Ectodermal cell (in vitro differentiated cells): ENCODE data around the gene ZNF511.

Experiments
- H3K27ac ChIP-seq: 2 replicates; pipeline ENCODE4 v1.7.0; 2013; ENCODE audit warnings: mild to moderate bottlenecking, low read depth, low read length; ENCODE audit not compliant: insufficient read depth, poor library complexity, severe bottlenecking
- H3K27me3 ChIP-seq: 2 replicates; pipeline ENCODE4 v1.7.0; 2013; ENCODE audit warnings: mild to moderate bottlenecking, low read length; ENCODE audit not compliant: insufficient read depth, control insufficient read depth, poor library complexity, severe bottlenecking
- H3K36me3 ChIP-seq: one replicate; pipeline ENCODE4 v1.7.0; 2013; ENCODE audit warnings: low read length; ENCODE audit not compliant: control insufficient read depth, insufficient read depth
- H3K4me1 ChIP-seq: one replicate; pipeline ENCODE4 v1.7.0; 2013; ENCODE audit warnings: low read length; ENCODE audit not compliant: control insufficient read depth, insufficient read depth
- H3K4me3 ChIP-seq: 2 replicates; pipeline ENCODE4 v1.7.0; 2013; ENCODE audit warnings: low read depth, low read length, control low read depth; ENCODE audit not compliant: insufficient read depth
- H3K9me3 ChIP-seq: 2 replicates; pipeline ENCODE4 v1.7.0; 2013; ENCODE audit warnings: mild to moderate bottlenecking, low read length, moderate library complexity; ENCODE audit not compliant: control insufficient read depth
- WGBS, 2 experiments: methylation state at CpG; one replicate each; pipeline ENCODE4 v1.1.7; 2013; ENCODE audit warnings: missing lambda C conversion rate in 2 of 2; 5-methylcytosine and 5-hydroxymethylcytosine counted together

Gene ZNF511

DNA sequence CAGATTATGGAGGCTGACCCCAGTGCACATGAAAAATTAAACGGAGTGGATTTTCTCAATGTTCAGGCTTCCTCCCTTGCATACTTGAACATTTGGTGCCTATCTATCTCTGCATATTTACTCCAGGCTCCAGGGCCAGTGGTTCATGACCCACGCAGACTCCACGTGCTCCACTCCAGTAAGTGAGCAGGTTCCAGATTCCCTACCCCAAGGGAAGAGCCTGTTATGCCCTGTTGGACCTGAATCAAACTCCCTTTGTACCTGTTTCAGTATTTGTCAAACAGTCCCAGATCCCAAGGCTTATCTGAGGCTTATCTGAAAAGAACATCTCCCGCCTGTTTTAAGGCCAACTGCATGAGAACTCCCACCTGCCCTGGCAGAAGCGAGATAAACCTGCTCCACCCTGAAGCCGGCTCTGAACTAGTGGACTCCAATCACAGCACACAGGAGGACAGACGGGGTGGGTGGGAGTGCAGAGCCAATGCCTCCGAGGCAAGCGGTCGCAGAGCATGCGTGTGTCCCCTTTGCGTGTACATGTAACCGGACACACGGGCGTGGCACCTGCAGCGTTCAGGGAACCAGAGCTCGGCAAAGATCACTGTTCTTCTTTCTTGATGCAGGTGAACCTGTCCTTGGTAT is 51.4 kb downstream of the ZNF511 start:
- Histone ChIP-seq H3K27ac (no peak overlapping the region), H3K36me3 (peaks cover 15% of the 10 kb centered on the region), H3K9me3 (no peaks in the 10 kb centered on the region), H3K4me3 (no peak overlapping the region), H3K27me3 (peaks cover 8% of the 10 kb centered on the region), H3K4me1 (peaks cover 8% of the 10 kb centered on the region)
- 91 to 94% methylated on average over 17 of the region's 17 CpGs for WGBS, 2 experiments

DNA sequence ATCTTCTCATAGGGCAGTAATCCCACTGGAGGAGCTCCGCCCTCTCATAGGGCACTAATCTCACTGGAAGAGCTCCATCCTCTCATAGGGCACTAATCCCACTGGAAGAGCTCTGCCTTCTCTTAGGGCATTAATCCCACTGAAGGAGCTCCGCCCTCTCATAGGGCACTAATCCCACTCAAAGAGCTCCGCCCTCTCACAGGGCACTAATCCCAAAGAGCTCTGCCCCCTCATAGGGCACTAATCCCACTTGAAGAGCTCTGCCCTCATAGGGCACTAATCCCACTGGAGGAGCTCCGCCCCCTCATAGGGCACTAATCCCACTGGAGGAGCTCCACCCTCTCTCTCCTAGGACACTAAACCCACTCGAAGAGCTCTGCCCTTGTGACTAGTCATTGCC is 52.5 kb downstream of the ZNF511 start:
- Histone ChIP-seq H3K9me3 (no peaks in the 10 kb centered on the region), H3K4me1 (peaks cover 7% of the 10 kb centered on the region), H3K4me3 (no peak overlapping the region), H3K36me3 (peaks cover 26% of the 10 kb centered on the region), H3K27ac (no peak overlapping the region), H3K27me3 (peaks cover 8% of the 10 kb centered on the region)
- 86 to 89% methylated on average over 5 of the region's 5 CpGs for WGBS, 2 experiments

DNA sequence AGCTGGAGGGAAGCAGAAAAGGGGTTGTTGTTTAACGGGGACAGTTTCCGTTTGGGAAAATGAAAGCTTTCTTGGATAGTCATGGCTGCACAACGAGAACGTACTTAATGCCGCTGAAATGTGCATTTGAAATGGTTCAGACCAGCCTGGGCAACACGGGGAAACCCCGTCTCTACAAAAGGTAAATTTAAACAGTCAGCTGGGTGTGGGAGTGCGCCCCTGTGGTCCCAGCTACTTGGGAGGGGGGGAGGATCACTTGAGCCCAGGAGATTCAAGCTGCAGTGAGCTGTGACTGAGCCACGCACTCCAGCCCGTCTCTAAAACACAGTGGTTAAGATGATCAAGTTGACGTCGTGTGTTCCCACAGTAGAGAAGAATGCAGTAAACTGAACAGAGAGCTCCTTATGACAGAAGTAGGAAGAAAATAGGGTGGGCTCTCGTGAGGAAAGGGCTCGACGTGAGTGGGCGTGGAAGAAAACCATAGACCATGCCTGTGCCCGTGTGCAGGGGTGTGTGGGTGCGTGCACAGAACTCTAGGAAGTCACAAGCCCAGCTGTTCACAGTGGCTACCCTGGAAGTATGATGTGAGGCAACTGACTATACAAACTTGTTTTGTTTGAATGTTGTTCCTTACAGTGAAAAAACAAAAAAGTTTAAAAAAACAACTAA is 53.2 kb downstream of the ZNF511 start:
- Histone ChIP-seq H3K27ac (no peak overlapping the region), H3K4me1 (no peaks in the 10 kb centered on the region), H3K9me3 (no peaks in the 10 kb centered on the region), H3K27me3 (peaks cover 5% of the 10 kb centered on the region), H3K4me3 (no peak overlapping the region), H3K36me3 (peaks cover 32% of the 10 kb centered on the region)
- 87 to 89% methylated on average over 18 of the region's 18 CpGs for WGBS, 2 experiments
